Measurements from ENCODE around the gene GTF2H2.
"Not testable (repeated sequence)": the region's sequence is repeated elsewhere in the genome, so short reads cannot be mapped to it uniquely, and the experiment has no call there.

Gene GTF2H2

GRCh38 chr5:71067262-71067928 lies at the start of gene GTF2H2:
Gene GTF2H2 (minus strand): TSS chr5:71067676. CDS start chr5:71062763, 4,913 bp downstream.
- not testable (repeated sequence) for DNase-seq

GRCh38 chr5:71109730-71110275 lies 42.3 kb upstream of the GTF2H2 start:
- DNase-seq: not testable (repeated sequence)

GRCh38 chr5:71099996-71100395 lies 32.5 kb upstream of the GTF2H2 start:
- not testable (repeated sequence) for DNase-seq

- DNase-seq: not testable (repeated sequence)
Observed at GRCh38 chr5:71097930-71098203, 30.4 kb upstream of the GTF2H2 start.

- DNase-seq: not testable (repeated sequence)
Observed at GRCh38 chr5:71097173-71097929, 29.9 kb upstream of the GTF2H2 start.

GRCh38 chr5:71089773-71090172 lies 22.3 kb upstream of the GTF2H2 start:
- not testable (repeated sequence) for DNase-seq

- DNase-seq: not testable (repeated sequence)
Observed at GRCh38 chr5:71088754-71089153, 21.3 kb upstream of the GTF2H2 start.

GRCh38 chr5:71086145-71086544 lies 18.7 kb upstream of the GTF2H2 start:
- DNase-seq: not testable (repeated sequence)

- DNase-seq: not testable (repeated sequence)
Observed at GRCh38 chr5:71084280-71085063, 17.0 kb upstream of the GTF2H2 start.

GRCh38 chr5:71082898-71083297 lies 15.4 kb upstream of the GTF2H2 start:
- not testable (repeated sequence) for DNase-seq

- not testable (repeated sequence) for DNase-seq
Observed at GRCh38 chr5:71082340-71082739, 14.9 kb upstream of the GTF2H2 start.

- DNase-seq: not testable (repeated sequence)
Observed at GRCh38 chr5:71061322-71061721, 6.2 kb downstream of the GTF2H2 start.

- DNase-seq: not testable (repeated sequence)
Observed at GRCh38 chr5:71059426-71059825, 8.1 kb downstream of the GTF2H2 start.

- DNase-seq: not testable (repeated sequence)
Observed at GRCh38 chr5:71044808-71045207, 22.7 kb downstream of the GTF2H2 start.

GRCh38 chr5:71044128-71044527 lies 23.3 kb downstream of the GTF2H2 start:
- DNase-seq: not testable (repeated sequence)

GRCh38 chr5:71031046-71031776 lies 36.3 kb downstream of the GTF2H2 start:
- not testable (repeated sequence) for DNase-seq

- DNase-seq: not testable (repeated sequence)
Observed at GRCh38 chr5:71025289-71025953, 42.1 kb downstream of the GTF2H2 start, which contains the start of gene NAIP. Gene NAIP (minus strand): TSS chr5:71025339. CDS start chr5:71012915, 12,424 bp downstream.

GRCh38 chr5:71020643-71021042 lies 46.8 kb downstream of the GTF2H2 start:
- DNase-seq: not testable (repeated sequence)

- DNase-seq: not testable (repeated sequence)
Observed at GRCh38 chr5:71018376-71019005, 49.0 kb downstream of the GTF2H2 start.

GRCh38 chr5:71014176-71014575 lies 53.3 kb downstream of the GTF2H2 start:
- no peak for DNase-seq

- DNase-seq: no peak
Observed at GRCh38 chr5:71013575-71013974, 53.9 kb downstream of the GTF2H2 start.

Measured in activated CD4-positive, alpha-beta T cell treated with anti-CD3 and anti-CD28 coated beads, Interleukin-2, amount 50 U/mL, for 4 hours (primary cell).